ENCODE data around the gene ARHGAP42. TPM values are rescaled to one million over a fixed set of nuclear protein-coding genes. Genes with fewer than 3 reads are reported as not detected.

Gene ARHGAP42
- total and polyA plus RNA-seq, 2 of the 13 experiments (the other 11 are each of a cell fraction or from before 2014, with no cell fraction given) = 2.5 to 4.3 TPM

- no peak for FAIRE-seq
- no TSS peak for BruUV-seq (replicated peaks)
- POLR2A ChIA-PET = no interaction called here
These were observed 174.1 kb downstream of the ARHGAP42 start for GRCh38 chr11:100861212-100861611.

GRCh38 chr11:100863080-100863581 lies 176.0 kb downstream of the ARHGAP42 start:
- no peaks in the 10 kb centered on the region for H4K20me1 ChIP-seq (ENCODE audit: insufficient read depth, low read length)
- CTCF ChIA-PET (ENCODE audit: low intra/inter-chr PET ratio, low total read pairs) = no interaction called here
- DNase-seq (ENCODE audit: low spot score) (no peak), ATAC-seq (no peak), FAIRE-seq (no peak)
- POLR2A ChIA-PET = no interaction called here
- 50% methylated on average over 2 of the region's 2 CpGs for WGBS (ENCODE audit: low lambda C conversion rate)
- H3K9me3 ChIP-seq (ENCODE audit: low read length) = no peaks in the 10 kb centered on the region
- H3K79me2 ChIP-seq (ENCODE audit: insufficient read depth, low read length) = no peaks in the 10 kb centered on the region
- H3K27me3 ChIP-seq (ENCODE audit: control insufficient read depth in 1 of 2, insufficient read depth in 2 of 2, low read length in 2 of 2) = no peaks in the 10 kb centered on the region
- intact Hi-C loops (cut with micrococcal nuclease; ENCODE audit: unreplicated experiment) (no loop called here), in situ Hi-C loops (cut with HindIII; ENCODE audit: extremely low pct_ligation_motif_present, low pct_unique_long_range_greater_than_20kb) (no loop called here)
- no TSS peak for BruUV-seq (replicated peaks)
- H3K27ac ChIP-seq (ENCODE audit: extremely low read length, insufficient read depth, low read length) = no peak overlapping the region
- no peaks in the 10 kb centered on the region for H3K4me1 ChIP-seq (ENCODE audit: insufficient read depth, low read length)
- H3K4me3 ChIP-seq (replicated peaks in 1 of 3; ENCODE audit: insufficient read depth in 1 of 3, low read depth in 2 of 3, low read length in 3 of 3) = no peak overlapping the region
- H3K36me3 ChIP-seq (replicated peaks in 1 of 2; ENCODE audit: control insufficient read depth in 1 of 2, insufficient read depth in 2 of 2, low read length in 2 of 2) = no peaks in the 10 kb centered on the region
- no peak overlapping the region for H3K4me2 ChIP-seq (ENCODE audit: low read depth, low read length)
- H3K9ac ChIP-seq (ENCODE audit: insufficient read depth, low read depth, low read length) = no peak overlapping the region
- H2AFZ ChIP-seq (ENCODE audit: low read length) = no peak overlapping the region
- TF ChIP-seq RAD51 (IDR thresholded peaks at IDR 0.05; ENCODE audit: borderline replicate concordance) (no peak), KDM3A (CRISPR knock-in tag; IDR thresholded peaks at IDR 0.05; ENCODE audit: low read depth) (no peak), ZBTB44 (CRISPR knock-in tag; IDR thresholded peaks at IDR 0.05) (no peak), FLYWCH1 (CRISPR knock-in tag; IDR thresholded peaks at IDR 0.05) (no peak), SRSF4 (IDR thresholded peaks at IDR 0.05; ENCODE audit: low read depth, low read length, poor library complexity, severe bottlenecking) (no peak), ZNF740 (CRISPR knock-in tag; IDR thresholded peaks at IDR 0.05) (no peak), FOXM1 (CRISPR knock-in tag; IDR thresholded peaks at IDR 0.05) (no peak), SP5 (CRISPR knock-in tag; IDR thresholded peaks at IDR 0.05; ENCODE audit: borderline replicate concordance, low read depth) (no peak), ZNF639 (CRISPR knock-in tag; conservative IDR thresholded peaks at IDR 0.05) (no peak)

More at GRCh38 chr11:100861212-100861611, 174.1 kb downstream of the ARHGAP42 start:
- Histone ChIP-seq H3K9ac (ENCODE audit: insufficient read depth, low read depth, low read length) (no peak overlapping the region), H2AFZ (ENCODE audit: low read length) (no peak overlapping the region), H3K27ac (ENCODE audit: extremely low read length, insufficient read depth, low read length) (no peak overlapping the region), H3K4me2 (ENCODE audit: low read depth, low read length) (no peak overlapping the region), H3K36me3 (replicated peaks in 1 of 2; ENCODE audit: control insufficient read depth in 1 of 2, insufficient read depth in 2 of 2, low read length in 2 of 2) (no peaks in the 10 kb centered on the region), H3K4me3 (replicated peaks in 1 of 3; ENCODE audit: insufficient read depth in 1 of 3, low read depth in 2 of 3, low read length in 3 of 3) (no peak overlapping the region), H3K79me2 (ENCODE audit: insufficient read depth, low read length) (no peaks in the 10 kb centered on the region), H4K20me1 (ENCODE audit: insufficient read depth, low read length) (no peaks in the 10 kb centered on the region), H3K9me3 (ENCODE audit: low read length) (no peaks in the 10 kb centered on the region), H3K4me1 (ENCODE audit: insufficient read depth, low read length) (no peaks in the 10 kb centered on the region), H3K27me3 (ENCODE audit: control insufficient read depth in 1 of 2, insufficient read depth in 2 of 2, low read length in 2 of 2) (no peaks in the 10 kb centered on the region)
- in situ Hi-C loops (cut with HindIII; ENCODE audit: extremely low pct_ligation_motif_present, low pct_unique_long_range_greater_than_20kb) (no loop called here), intact Hi-C loops (cut with micrococcal nuclease; ENCODE audit: unreplicated experiment) (no loop called here)
- CTCF ChIA-PET (ENCODE audit: low intra/inter-chr PET ratio, low total read pairs) = no interaction called here
- no peak for DNase-seq (ENCODE audit: low spot score)
- WGBS (ENCODE audit: low lambda C conversion rate) = 55% methylated on average over 3 of the region's 3 CpGs
- TF ChIP-seq PLRG1 (conservative IDR thresholded peaks at IDR 0.05) = no peak
- no peak for TF ChIP-seq TGIF2 (CRISPR knock-in tag; IDR thresholded peaks at IDR 0.05)
- no peak for TF ChIP-seq ZBTB34 (CRISPR knock-in tag; IDR thresholded peaks at IDR 0.05)
- no peak for TF ChIP-seq NFE2L2 (IDR thresholded peaks at IDR 0.05; ENCODE audit: low read length)
- no peak for ATAC-seq

Measured in HepG2 (cell line).